GM23338 (cell line): ENCODE measurements around the gene SLC12A7. TPM values are rescaled to one million over a fixed set of nuclear protein-coding genes. Genes with fewer than 3 reads are reported as not detected.

ENCODE experiments used
- ATAC-seq: fragments of 200-7000 bp; cut with Tn5 transposase; 3 replicates; pipeline ENCODE4 v1.9.1; 2020
- DNase-seq: peaks from one replicate; pipeline ENCODE4 v3.0.0-alpha.2; 2015; ENCODE audit warnings: low spot score
- H2AFZ ChIP-seq: fragments of 200-600 bp; sonication (generic); 2 replicates; pipeline ENCODE4 v1.8.0; 2016; ENCODE audit warnings: antibody characterized with exemption, mild to moderate bottlenecking, moderate library complexity
- H3F3A ChIP-seq: fragments of 200-600 bp; sonication (generic); replicated peaks from 2 replicates; pipeline ENCODE4 v1.8.0; 2017; ENCODE audit warnings: antibody characterized with exemption, mixed run types, low read depth
- H3K27ac ChIP-seq: fragments of 200-600 bp; sonication (generic); 2 replicates; pipeline ENCODE4 v1.6.1; 2016; ENCODE audit warnings: low read depth
- H3K27me3 ChIP-seq: fragments of 200-600 bp; sonication (generic); 2 replicates; pipeline ENCODE4 v1.8.0; 2016; ENCODE audit warnings: mild to moderate bottlenecking, mixed run types, moderate library complexity; ENCODE audit not compliant: insufficient read depth
- H3K36me3 ChIP-seq: fragments of 200-600 bp; sonication (generic); 2 replicates; pipeline ENCODE4 v1.8.0; 2016; ENCODE audit warnings: mild to moderate bottlenecking; ENCODE audit not compliant: insufficient read depth
- H3K4me1 ChIP-seq: fragments of 200-600 bp; sonication (generic); 2 replicates; pipeline ENCODE4 v1.8.0; 2016; ENCODE audit warnings: mild to moderate bottlenecking, moderate library complexity; ENCODE audit not compliant: insufficient read depth
- H3K4me2 ChIP-seq: fragments of 200-600 bp; sonication (generic); 2 replicates; pipeline ENCODE4 v1.7.1; 2017; ENCODE audit warnings: mixed run types
- H3K4me3 ChIP-seq: fragments of 200-600 bp; sonication (generic); 2 replicates; pipeline ENCODE4 v1.6.1; 2016; ENCODE audit warnings: mixed run types
- H3K79me2 ChIP-seq: fragments of 200-600 bp; sonication (generic); replicated peaks from 2 replicates; pipeline ENCODE4 v1.8.0; 2017; ENCODE audit warnings: mild to moderate bottlenecking; ENCODE audit not compliant: insufficient read depth
- H3K9me2 ChIP-seq: fragments of 200-600 bp; sonication (generic); 2 replicates; pipeline ENCODE4 v1.8.0; 2017; ENCODE audit not compliant: insufficient read depth
- H4K20me1 ChIP-seq: fragments of 200-600 bp; sonication (generic); replicated peaks from 2 replicates; pipeline ENCODE4 v1.8.0; 2017; ENCODE audit warnings: mild to moderate bottlenecking; ENCODE audit not compliant: insufficient read depth
- H3K27ac Mint-ChIP-seq: 2 replicates; pipeline ENCODE4 v1.8.0; 2020; ENCODE audit warnings: inconsistent platforms, mild to moderate bottlenecking, moderate library complexity, mixed read lengths
- H3K27me3 Mint-ChIP-seq: 3 replicates; pipeline ENCODE4 v1.8.0; 2022; ENCODE audit warnings: low read depth, mild to moderate bottlenecking, moderate library complexity, mixed read lengths, inconsistent platforms; ENCODE audit not compliant: insufficient read depth, poor library complexity
- H3K36me3 Mint-ChIP-seq: 3 replicates; pipeline ENCODE4 v1.8.0; 2021; ENCODE audit warnings: low read depth, mild to moderate bottlenecking, inconsistent platforms, moderate library complexity, mixed read lengths
- H3K4me1 Mint-ChIP-seq: 3 replicates; pipeline ENCODE4 v1.8.0; 2020; ENCODE audit warnings: mild to moderate bottlenecking, inconsistent platforms, mixed read lengths
- H3K4me3 Mint-ChIP-seq: 3 replicates; pipeline ENCODE4 v1.8.0; 2021; ENCODE audit warnings: moderate library complexity, mild to moderate bottlenecking, inconsistent platforms, mixed read lengths
- H3K9me3 Mint-ChIP-seq: 3 replicates; pipeline ENCODE4 v1.8.0; 2020; ENCODE audit warnings: moderate library complexity, mild to moderate bottlenecking, inconsistent platforms, mixed read lengths
- CREB1 ChIP-seq: fragments of 250-450 bp; sonication (Bioruptor Pico); IDR thresholded peaks from 2 replicates; pipeline ENCODE4 v1.5.0; 2020; ENCODE audit warnings: low read depth, mild to moderate bottlenecking, moderate library complexity
- EZH2 ChIP-seq: fragments of 200-600 bp; sonication (generic); IDR thresholded peaks from one replicate; pipeline ENCODE4 v1.8.0; 2017; ENCODE audit warnings: antibody characterized with exemption, mild to moderate bottlenecking, low read depth; ENCODE audit not compliant: unreplicated experiment
- EZH2phosphoT487 ChIP-seq: fragments of 200-600 bp; sonication (generic); IDR thresholded peaks from one replicate; pipeline ENCODE4 v1.8.1; 2018; ENCODE audit warnings: antibody characterized with exemption; ENCODE audit not compliant: unreplicated experiment
- JUNB ChIP-seq: IDR thresholded peaks from one replicate; pipeline ENCODE4 v1.6.1; 2016; ENCODE audit warnings: antibody characterized with exemption; ENCODE audit not compliant: unreplicated experiment
- NANOG ChIP-seq: IDR thresholded peaks from 2 replicates; pipeline ENCODE4 v1.6.1; 2016; ENCODE audit warnings: antibody characterized with exemption, borderline replicate concordance
- POLR2AphosphoS5 ChIP-seq: IDR thresholded peaks from 2 replicates; pipeline ENCODE4 v1.6.1; 2016; ENCODE audit warnings: antibody characterized with exemption, low read depth
- REST ChIP-seq: IDR thresholded peaks from one replicate; pipeline ENCODE4 v1.6.1; 2018; ENCODE audit warnings: antibody characterized with exemption; ENCODE audit not compliant: unreplicated experiment
- STAT1 ChIP-seq: IDR thresholded peaks from one replicate; pipeline ENCODE4 v1.6.1; 2016; ENCODE audit warnings: antibody characterized with exemption; ENCODE audit not compliant: unreplicated experiment
- ZNF114 ChIP-seq: fragments of 250-450 bp; sonication (Bioruptor Pico); IDR thresholded peaks from 2 replicates; pipeline ENCODE4 v1.5.0; 2020; ENCODE audit warnings: mild to moderate bottlenecking, moderate library complexity
- ZNF331 ChIP-seq: fragments of 250-450 bp; sonication (Bioruptor Pico); IDR thresholded peaks from 2 replicates; pipeline ENCODE4 v1.5.0; 2020; ENCODE audit warnings: low read depth, mild to moderate bottlenecking, moderate library complexity
- polyA plus RNA-seq: library from polyadenylated mRNA; unstranded; fragments of >200 nt; fragmentation: Nextera tagmentation; extraction: Ambion mirVana; gene quantifications from 2 replicates; pipeline ENCODE4 v1.2.1, GENCODE V29; 2016
- total RNA-seq: library from RNA; depleted of rRNA; stranded (reverse); fragments of >200 nt; shearing (Covaris generic); gene quantifications from 2 replicates; pipeline ENCODE4 v1.2.3, GENCODE V29; 2014
- TF ChIP-seq, protein P1 (sequence below), 2 experiments: fragments of 200-600 bp in 1 of 2; sonication (generic) in 1 of 2; conservative IDR thresholded peaks; 2 replicates each; pipeline versions ENCODE4 v1.5.1 to v1.6.1; 2016 to 2017; ENCODE audit warnings: antibody characterized with exemption in 2 of 2, low read depth in 2 of 2, mild to moderate bottlenecking in 2 of 2, moderate library complexity in 1 of 2
- TF ChIP-seq, protein P2 (sequence below): fragments of 250-450 bp; sonication (Bioruptor Pico); IDR thresholded peaks from 2 replicates; pipeline ENCODE4 v1.5.0; 2020; ENCODE audit warnings: mild to moderate bottlenecking, moderate library complexity
- TF ChIP-seq, protein P3 (sequence below): IDR thresholded peaks from 2 replicates; pipeline ENCODE4 v1.6.1; 2016; ENCODE audit warnings: antibody characterized with exemption

Gene SLC12A7
- total and polyA plus RNA-seq, 2 experiments from 2014 or later = 7.4 to 32.2 TPM

DNA sequence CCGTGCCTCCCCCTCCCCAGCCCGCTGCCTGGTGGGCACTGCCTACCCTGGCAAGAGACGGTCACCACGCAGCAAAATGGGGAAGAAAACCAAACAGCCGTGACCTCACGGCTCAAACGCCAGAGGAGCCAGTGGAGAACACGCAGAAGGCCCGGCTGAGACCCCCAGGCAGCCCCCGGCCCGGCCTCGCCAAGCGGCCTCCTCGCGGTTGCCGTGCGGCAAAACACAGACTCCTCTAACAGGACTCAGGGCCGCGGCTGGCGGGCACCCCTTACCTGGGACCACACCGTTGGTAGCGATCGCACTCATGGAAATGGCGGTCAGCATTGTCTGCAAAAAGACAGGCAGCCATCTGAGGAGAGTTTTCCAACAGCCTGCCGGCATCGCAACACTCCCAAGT lies 23.8 kb downstream of the SLC12A7 start:
- Mint-ChIP-seq H3K36me3 (peaks cover 22% of the 10 kb centered on the region), H3K9me3 (no peaks in the 10 kb centered on the region), H3K4me1 (no peaks in the 10 kb centered on the region), H3K27me3 (peaks cover 5% of the 10 kb centered on the region), H3K27ac (no peak overlapping the region), H3K4me3 (no peak overlapping the region)
- Histone ChIP-seq H3K27ac (no peak overlapping the region), H3K4me1 (no peaks in the 10 kb centered on the region), H4K20me1 (no peaks in the 10 kb centered on the region), H3K4me2 (no peak overlapping the region), H3K4me3 (no peak overlapping the region), H3K9me2 (no peaks in the 10 kb centered on the region), H3K79me2 (no peaks in the 10 kb centered on the region), H3K27me3 (no peaks in the 10 kb centered on the region), H3K36me3 (no peaks in the 10 kb centered on the region), H3F3A (no peaks in the 10 kb centered on the region), H2AFZ (no peak overlapping the region)
- DNase-seq (no peak), ATAC-seq (no peak)
- TF ChIP-seq CREB1 (CRISPR knock-in tag) (no peak), ZNF331 (no peak), EZH2phosphoT487 (no peak), REST (no peak), EZH2 (no peak), POLR2AphosphoS5 (no peak), ZNF114 (no peak), STAT1 (no peak), JUNB (no peak), NANOG (no peak)
- TF ChIP-seq, protein P1, sequence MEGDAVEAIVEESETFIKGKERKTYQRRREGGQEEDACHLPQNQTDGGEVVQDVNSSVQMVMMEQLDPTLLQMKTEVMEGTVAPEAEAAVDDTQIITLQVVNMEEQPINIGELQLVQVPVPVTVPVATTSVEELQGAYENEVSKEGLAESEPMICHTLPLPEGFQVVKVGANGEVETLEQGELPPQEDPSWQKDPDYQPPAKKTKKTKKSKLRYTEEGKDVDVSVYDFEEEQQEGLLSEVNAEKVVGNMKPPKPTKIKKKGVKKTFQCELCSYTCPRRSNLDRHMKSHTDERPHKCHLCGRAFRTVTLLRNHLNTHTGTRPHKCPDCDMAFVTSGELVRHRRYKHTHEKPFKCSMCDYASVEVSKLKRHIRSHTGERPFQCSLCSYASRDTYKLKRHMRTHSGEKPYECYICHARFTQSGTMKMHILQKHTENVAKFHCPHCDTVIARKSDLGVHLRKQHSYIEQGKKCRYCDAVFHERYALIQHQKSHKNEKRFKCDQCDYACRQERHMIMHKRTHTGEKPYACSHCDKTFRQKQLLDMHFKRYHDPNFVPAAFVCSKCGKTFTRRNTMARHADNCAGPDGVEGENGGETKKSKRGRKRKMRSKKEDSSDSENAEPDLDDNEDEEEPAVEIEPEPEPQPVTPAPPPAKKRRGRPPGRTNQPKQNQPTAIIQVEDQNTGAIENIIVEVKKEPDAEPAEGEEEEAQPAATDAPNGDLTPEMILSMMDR (conservative IDR thresholded peaks at IDR 0.05; ENCODE audit: low read depth in 2 of 2) = no peak
- TF ChIP-seq, protein P2, sequence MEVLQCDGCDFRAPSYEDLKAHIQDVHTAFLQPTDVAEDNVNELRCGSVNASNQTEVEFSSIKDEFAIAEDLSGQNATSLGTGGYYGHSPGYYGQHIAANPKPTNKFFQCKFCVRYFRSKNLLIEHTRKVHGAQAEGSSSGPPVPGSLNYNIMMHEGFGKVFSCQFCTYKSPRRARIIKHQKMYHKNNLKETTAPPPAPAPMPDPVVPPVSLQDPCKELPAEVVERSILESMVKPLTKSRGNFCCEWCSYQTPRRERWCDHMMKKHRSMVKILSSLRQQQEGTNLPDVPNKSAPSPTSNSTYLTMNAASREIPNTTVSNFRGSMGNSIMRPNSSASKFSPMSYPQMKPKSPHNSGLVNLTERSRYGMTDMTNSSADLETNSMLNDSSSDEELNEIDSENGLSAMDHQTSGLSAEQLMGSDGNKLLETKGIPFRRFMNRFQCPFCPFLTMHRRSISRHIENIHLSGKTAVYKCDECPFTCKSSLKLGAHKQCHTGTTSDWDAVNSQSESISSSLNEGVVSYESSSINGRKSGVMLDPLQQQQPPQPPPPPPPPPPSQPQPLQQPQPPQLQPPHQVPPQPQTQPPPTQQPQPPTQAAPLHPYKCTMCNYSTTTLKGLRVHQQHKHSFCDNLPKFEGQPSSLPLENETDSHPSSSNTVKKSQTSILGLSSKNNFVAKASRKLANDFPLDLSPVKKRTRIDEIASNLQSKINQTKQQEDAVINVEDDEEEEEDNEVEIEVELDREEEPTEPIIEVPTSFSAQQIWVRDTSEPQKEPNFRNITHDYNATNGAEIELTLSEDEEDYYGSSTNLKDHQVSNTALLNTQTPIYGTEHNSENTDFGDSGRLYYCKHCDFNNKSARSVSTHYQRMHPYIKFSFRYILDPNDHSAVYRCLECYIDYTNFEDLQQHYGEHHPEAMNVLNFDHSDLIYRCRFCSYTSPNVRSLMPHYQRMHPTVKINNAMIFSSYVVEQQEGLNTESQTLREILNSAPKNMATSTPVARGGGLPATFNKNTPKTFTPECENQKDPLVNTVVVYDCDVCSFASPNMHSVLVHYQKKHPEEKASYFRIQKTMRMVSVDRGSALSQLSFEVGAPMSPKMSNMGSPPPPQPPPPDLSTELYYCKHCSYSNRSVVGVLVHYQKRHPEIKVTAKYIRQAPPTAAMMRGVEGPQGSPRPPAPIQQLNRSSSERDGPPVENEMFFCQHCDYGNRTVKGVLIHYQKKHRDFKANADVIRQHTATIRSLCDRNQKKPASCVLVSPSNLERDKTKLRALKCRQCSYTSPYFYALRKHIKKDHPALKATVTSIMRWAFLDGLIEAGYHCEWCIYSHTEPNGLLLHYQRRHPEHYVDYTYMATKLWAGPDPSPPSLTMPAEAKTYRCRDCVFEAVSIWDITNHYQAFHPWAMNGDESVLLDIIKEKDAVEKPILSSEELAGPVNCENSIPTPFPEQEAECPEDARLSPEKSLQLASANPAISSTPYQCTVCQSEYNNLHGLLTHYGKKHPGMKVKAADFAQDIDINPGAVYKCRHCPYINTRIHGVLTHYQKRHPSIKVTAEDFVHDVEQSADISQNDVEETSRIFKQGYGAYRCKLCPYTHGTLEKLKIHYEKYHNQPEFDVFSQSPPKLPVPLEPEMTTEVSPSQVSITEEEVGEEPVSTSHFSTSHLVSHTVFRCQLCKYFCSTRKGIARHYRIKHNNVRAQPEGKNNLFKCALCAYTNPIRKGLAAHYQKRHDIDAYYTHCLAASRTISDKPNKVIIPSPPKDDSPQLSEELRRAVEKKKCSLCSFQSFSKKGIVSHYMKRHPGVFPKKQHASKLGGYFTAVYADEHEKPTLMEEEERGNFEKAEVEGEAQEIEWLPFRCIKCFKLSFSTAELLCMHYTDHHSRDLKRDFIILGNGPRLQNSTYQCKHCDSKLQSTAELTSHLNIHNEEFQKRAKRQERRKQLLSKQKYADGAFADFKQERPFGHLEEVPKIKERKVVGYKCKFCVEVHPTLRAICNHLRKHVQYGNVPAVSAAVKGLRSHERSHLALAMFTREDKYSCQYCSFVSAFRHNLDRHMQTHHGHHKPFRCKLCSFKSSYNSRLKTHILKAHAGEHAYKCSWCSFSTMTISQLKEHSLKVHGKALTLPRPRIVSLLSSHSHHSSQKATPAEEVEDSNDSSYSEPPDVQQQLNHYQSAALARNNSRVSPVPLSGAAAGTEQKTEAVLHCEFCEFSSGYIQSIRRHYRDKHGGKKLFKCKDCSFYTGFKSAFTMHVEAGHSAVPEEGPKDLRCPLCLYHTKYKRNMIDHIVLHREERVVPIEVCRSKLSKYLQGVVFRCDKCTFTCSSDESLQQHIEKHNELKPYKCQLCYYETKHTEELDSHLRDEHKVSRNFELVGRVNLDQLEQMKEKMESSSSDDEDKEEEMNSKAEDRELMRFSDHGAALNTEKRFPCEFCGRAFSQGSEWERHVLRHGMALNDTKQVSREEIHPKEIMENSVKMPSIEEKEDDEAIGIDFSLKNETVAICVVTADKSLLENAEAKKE (CRISPR knock-in tag) = no peak
- TF ChIP-seq, protein P3, sequence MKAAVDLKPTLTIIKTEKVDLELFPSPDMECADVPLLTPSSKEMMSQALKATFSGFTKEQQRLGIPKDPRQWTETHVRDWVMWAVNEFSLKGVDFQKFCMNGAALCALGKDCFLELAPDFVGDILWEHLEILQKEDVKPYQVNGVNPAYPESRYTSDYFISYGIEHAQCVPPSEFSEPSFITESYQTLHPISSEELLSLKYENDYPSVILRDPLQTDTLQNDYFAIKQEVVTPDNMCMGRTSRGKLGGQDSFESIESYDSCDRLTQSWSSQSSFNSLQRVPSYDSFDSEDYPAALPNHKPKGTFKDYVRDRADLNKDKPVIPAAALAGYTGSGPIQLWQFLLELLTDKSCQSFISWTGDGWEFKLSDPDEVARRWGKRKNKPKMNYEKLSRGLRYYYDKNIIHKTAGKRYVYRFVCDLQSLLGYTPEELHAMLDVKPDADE = no peak
